CD1c-positive myeloid dendritic cell (primary cell): Measurements from ENCODE around the gene MYH11.
"Not testable (repeated sequence)": the region's sequence is repeated elsewhere in the genome, so short reads cannot be mapped to it uniquely, and the experiment has no call there.

Source experiments
- DNase-seq: peaks from one replicate; pipeline ENCODE4 v3.0.0-alpha.2; 2016; ENCODE audit errors: extremely low spot score

The MYH11 gene

DNA sequence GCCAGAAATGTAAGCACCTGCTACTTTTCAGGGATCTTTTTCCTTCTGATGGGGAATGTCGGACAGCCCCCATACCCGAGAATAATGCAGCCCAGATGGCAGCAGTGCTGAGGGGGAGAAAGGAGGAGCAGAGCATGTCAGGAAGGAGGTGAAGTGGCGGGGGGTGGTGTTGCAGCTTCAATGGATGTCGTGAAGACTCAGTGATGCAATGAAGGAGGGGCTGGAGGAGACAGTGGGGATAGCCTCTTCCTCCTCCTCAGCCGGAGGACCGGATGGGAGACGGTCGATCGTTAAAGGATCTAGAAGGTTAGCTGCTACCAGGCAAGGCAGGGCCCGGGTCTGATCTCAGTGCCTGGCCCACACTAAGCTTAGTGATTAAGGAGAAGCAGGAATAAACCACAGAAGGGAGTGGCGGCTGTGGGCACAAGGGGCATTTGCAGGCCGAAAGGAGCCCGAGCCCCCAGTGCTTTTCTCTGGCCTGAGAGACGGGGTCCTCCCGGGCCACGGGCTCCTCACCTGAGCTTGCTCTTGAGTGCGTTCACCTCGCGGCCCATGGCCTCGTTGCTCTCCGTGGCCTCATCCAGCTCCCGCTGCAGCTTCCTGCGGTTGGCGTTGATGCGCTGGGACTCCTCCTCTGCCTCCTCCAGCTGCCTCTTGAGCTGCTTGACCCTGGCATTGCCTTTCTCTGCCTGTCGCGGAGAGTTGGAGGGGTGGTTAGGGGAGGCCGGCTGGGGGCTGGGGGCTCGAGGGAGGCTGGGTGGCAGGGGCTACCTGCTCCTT, 142.2 kb downstream of the MYH11 start:
- no peak for DNase-seq

- no peak for DNase-seq
These were observed 147.8 kb downstream of the MYH11 start for GRCh38 chr16:15708997-15709396.

- no peak for DNase-seq
These were observed 148.7 kb downstream of the MYH11 start for GRCh38 chr16:15708096-15708495.

DNA sequence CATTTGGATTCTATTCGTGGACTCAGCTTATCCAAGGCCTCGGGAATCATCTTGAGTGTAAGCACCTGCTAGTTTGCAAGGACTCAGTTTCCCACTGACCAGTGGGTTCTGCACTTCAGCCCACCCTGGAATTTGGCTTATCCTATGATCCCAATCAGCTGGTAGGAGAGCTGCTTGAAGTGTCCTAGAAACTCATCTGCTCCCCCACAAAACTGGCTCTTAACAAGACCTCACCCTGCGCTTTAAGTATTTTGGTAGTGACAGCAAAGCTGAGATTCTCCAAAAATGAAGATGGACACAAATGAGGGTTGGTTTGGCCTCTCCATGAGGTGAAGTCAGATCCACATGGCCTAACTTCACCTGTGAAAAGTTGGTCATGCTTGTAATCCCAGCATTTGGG, 149.5 kb downstream of the MYH11 start:
- no peak for DNase-seq

DNA sequence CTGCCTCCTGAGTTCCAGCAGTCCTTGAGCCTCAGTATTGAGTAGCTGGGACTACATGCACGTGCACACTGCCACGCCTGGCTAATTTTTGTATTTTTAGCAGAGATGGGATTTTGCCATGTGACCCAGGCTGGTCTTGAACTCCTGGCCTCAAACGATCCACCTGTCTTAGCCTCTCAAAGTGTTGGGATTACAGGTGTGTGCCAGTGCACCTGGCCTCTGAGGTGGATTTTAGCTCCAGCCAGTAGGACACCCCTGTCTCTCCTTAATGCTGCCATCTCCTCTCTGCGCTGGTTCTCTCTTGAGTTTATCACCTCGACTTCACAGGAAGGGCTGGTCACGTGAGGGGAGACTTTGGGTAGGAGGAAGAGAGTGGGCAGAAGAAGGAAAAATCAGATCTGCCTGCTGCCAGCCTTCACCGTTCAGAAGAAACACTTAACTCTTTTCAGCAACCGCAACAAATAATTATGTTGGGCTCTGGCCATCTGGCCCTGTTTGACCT, 151.7 kb downstream of the MYH11 start:
- DNase-seq = no peak

- DNase-seq = peak; percentile 73
These were observed 152.3 kb downstream of the MYH11 start for GRCh38 chr16:15704545-15704987.

GRCh38 chr16:15703029-15703736, 153.6 kb downstream of the MYH11 start:
- DNase-seq = no peak

GRCh38 chr16:15701975-15702970, 154.6 kb downstream of the MYH11 start:
- DNase-seq = no peak

DNA sequence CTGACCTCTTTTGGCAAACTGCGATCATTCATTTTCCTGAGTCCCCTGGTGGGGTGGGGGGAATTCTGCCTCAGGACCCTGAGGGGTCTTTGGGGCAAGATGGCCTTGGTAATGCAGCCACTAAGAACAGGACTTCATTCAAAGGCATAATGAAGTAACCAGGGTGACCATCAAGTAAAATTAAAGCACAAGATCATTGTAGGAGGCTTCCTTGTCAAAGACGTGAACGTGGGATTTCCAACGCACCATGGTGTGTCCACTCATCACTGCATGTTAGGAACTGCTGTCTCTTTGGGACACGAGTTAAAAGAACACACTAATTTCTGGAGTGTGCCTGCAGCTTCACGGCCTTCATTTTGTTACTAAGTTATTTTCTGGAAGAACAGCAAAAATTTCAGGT, 155.5 kb downstream of the MYH11 start:
- no peak for DNase-seq

DNA sequence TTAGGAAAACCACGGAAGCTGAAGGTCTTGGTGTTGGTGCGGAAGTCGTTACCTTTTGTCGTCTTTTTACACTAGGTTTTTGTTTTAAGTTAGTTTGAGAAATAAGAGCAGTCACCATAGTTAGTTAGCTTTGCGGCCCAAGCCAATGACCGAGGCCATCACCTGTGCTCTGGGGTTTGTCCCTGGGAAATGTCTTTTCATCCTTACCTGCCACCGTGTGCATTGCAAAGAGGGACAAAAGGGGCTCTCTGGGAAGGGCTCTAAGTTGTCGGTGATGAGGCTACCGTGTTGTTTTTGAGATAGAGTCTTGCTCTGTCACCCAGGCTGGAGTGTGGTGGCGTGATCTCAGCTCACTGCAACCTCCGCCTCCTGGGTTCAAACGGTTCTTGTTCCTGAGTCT, 157.0 kb downstream of the MYH11 start:
- DNase-seq = no peak

DNA sequence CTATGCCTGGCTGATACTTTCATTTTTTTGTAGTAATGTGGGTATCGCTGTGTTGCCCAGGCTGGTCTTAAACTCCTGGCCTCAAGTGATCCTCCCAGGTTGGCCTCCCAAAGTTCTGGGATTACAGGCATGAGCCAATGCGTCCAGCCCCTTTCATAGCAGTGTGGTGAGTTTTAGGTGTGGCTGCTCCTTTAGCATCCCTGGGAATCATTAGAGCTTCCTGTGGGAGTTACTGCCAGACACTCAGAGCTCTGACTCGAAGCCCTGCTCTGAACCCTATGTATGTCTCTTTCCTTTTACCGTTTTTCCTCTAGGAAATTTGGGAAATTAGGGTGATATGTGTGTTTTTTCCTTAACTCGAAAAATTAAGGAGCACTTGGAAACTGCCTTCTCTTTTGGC, 162.3 kb downstream of the MYH11 start:
- DNase-seq = no peak

GRCh38 chr16:15692508-15692907, 164.3 kb downstream of the MYH11 start:
- not testable (repeated sequence) for DNase-seq

DNA sequence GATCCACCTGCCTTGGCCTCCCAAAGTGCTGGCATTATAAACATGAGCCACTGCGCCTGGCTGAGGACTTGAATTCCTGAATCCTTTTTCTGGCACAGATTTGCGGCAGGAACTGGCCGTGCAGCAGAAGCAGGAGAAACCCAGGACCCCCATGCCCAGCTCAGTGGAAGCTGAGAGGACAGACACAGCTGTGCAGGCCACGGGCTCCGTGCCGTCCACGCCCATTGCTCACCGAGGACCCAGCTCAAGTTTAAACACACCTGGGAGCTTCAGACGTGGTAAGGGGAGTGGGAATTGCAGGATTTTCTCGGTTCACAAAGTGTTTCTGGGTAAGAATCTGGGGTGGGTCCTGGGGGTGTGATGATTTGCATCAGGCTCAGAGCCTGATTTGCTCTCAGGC, 165.8 kb downstream of the MYH11 start:
- no peak for DNase-seq

DNA sequence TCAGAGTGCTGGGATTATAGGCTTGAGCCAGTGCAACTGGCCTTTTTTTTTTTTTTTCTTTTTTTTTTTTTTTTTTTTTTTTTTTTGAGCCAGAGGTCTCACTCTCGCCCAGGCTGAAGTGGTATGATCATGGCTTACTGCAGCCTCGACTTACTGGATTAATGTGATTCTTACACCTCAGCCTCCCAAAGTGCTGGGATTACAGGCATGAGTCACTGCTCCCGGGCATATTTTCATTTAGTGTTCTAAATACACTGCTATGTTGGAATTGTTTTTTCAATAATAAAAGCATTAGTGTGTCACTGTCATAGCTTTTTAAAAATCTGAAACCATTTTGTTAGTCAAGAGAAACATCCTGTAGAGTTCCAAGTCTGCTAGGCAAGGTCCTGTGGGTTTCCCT, 166.5 kb downstream of the MYH11 start:
- no peak for DNase-seq

DNA sequence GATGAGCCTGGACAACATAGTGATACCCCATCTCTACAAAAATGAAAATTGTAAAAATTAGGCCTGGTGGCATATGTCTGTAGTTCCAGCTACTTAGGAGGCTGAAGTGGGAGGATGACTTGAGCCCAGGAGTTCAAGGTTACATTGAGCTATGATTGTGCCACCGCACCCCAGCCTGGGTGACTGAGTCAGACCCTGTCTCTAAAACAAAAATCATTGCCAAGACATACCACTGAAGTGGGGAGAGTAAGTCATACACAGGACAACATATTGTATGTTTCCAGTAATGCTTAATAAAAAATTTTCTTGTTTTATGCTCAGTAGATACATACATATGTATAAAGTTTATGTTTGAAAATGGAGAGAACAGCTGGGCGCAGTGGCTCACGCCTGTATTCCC, 167.5 kb downstream of the MYH11 start:
- DNase-seq = no peak

GRCh38 chr16:15686287-15686686, 170.5 kb downstream of the MYH11 start:
- no peak for DNase-seq

DNA sequence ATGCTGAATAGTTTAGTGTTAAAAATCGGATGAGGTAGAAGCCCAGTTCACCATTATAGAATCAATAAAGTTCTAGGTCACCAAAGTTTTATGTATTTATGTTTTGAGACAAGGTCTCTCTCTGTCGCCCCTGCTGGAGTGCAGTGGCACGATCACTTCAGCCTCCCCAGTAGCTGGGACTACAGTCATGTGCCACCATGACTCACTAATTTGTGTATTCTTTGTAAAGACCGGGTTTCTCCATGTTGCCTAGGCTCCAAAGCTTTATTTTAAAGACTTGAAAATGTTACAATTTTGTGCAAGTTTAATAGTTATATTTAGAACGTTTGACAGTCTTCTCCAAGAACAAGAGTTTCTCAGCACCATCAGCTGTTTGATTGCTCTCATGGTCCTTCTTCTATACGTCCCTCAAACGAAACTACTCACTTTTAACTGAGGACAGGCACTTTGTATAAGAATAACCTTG, 174.7 kb downstream of the MYH11 start:
- peak; percentile 81 for DNase-seq

GRCh38 chr16:15677447-15677846, 179.4 kb downstream of the MYH11 start:
- DNase-seq = no peak

DNA sequence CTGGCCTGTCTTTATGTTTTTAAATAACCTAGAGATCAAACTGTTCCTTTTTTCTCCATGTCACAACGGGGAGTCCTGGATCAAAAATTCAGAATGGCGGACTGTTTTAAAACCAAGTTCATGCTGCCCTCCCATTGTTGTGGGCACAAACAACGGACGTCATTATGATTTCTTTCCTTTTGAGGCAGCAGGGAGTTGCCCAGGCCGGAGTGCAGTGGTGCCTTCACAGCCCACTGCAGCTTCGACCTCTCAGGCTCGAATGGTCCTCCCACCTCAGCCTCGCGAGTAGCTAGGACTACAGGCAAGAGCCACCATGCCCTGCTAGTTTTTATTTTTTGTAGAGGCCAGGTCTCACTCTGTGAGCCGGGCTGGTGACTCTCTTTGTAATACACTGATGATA, 180.3 kb downstream of the MYH11 start:
- DNase-seq = no peak

DNA sequence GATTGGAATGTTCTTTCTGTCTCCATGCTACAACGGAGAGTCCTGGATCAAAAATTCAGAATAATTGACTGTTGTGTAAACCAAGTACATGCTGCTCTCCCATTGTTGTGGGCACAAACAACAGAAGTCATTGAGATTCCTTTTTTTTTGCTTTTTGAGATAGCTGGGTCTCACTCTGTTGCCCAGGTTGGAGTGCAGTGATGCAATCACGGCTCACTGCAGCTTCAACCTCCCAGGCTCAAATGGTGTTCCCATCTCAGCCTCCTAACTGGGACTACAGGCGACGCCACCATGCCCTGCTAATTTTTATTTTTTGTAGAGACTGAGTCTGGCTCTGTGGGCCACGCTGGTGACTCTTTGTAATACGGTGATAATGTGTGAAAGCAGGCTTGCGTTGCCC, 182.3 kb downstream of the MYH11 start:
- DNase-seq = no peak

GRCh38 chr16:15672514-15673167, 184.2 kb downstream of the MYH11 start:
- DNase-seq = peak; percentile 96
